DOHH2 (cell line): ENCODE results near the gene CDC42SE2.
"Not testable (repeated sequence)": the region's sequence is repeated elsewhere in the genome, so short reads cannot be mapped to it uniquely, and the experiment has no call there.

Experiments
- H3F3A ChIP-seq: fragments of 200-600 bp; sonication (generic), shearing (Covaris generic); 2 replicates; pipeline ENCODE4 v1.6.0; 2016; ENCODE audit warnings: antibody characterized with exemption, mild to moderate bottlenecking; ENCODE audit not compliant: control insufficient read depth, insufficient read depth
- H3K27ac ChIP-seq: fragments of 200-600 bp; sonication (generic); 2 replicates; pipeline ENCODE4 v1.5.1; 2014; ENCODE audit warnings: low read depth, mild to moderate bottlenecking, low read length, moderate library complexity
- H3K27me3 ChIP-seq: fragments of 200-600 bp; sonication (generic); 2 replicates; pipeline ENCODE4 v1.6.1; 2014; ENCODE audit warnings: mild to moderate bottlenecking, low read length, mixed read lengths; ENCODE audit not compliant: control insufficient read depth
- H3K36me3 ChIP-seq: fragments of 200-600 bp; sonication (generic); 2 replicates; pipeline ENCODE4 v1.6.1; 2014; ENCODE audit warnings: mild to moderate bottlenecking, low read length, moderate library complexity, mixed read lengths; ENCODE audit not compliant: control insufficient read depth
- H3K4me1 ChIP-seq: fragments of 200-600 bp; sonication (generic); 2 replicates; pipeline ENCODE4 v1.6.1; 2014; ENCODE audit warnings: mild to moderate bottlenecking, low read length, mixed read lengths; ENCODE audit not compliant: control insufficient read depth
- H3K4me2 ChIP-seq: fragments of 200-600 bp; sonication (generic); 2 replicates; pipeline ENCODE4 v1.6.0; 2014; ENCODE audit warnings: mild to moderate bottlenecking, low read length, moderate library complexity
- H3K4me3 ChIP-seq: fragments of 200-600 bp; sonication (generic); 2 replicates; pipeline ENCODE4 v1.5.1; 2014; ENCODE audit warnings: mild to moderate bottlenecking, low read length, mixed read lengths
- H3K79me2 ChIP-seq: fragments of 200-600 bp; sonication (generic); 2 replicates; pipeline ENCODE4 v1.6.1; 2014; ENCODE audit warnings: mild to moderate bottlenecking, low read length, mixed read lengths; ENCODE audit not compliant: control insufficient read depth
- H3K9me2 ChIP-seq: fragments of 200-600 bp; sonication (generic); replicated peaks from 2 replicates; pipeline ENCODE4 v1.6.1; 2014; ENCODE audit warnings: mild to moderate bottlenecking, low read length, mixed read lengths; ENCODE audit not compliant: control insufficient read depth
- H3K9me3 ChIP-seq: fragments of 200-600 bp; sonication (generic); 2 replicates; pipeline ENCODE4 v1.6.1; 2014; ENCODE audit warnings: antibody characterized with exemption, low read length, mixed read lengths; ENCODE audit not compliant: control insufficient read depth, insufficient read depth
- H4K20me1 ChIP-seq: fragments of 200-600 bp; sonication (generic); 2 replicates; pipeline ENCODE4 v1.6.0; 2014; ENCODE audit warnings: low read depth, mild to moderate bottlenecking, antibody characterized with exemption, low read length, moderate library complexity; ENCODE audit not compliant: control insufficient read depth, insufficient read depth
- EZH2phosphoT487 ChIP-seq: fragments of 200-600 bp; sonication (generic); IDR thresholded peaks from 2 replicates; pipeline ENCODE4 v1.6.1; 2017; ENCODE audit warnings: borderline replicate concordance, mild to moderate bottlenecking, antibody characterized with exemption, low read length, moderate library complexity, mixed read lengths
- TF ChIP-seq, protein P1 (sequence below): fragments of 200-600 bp; sonication (generic); IDR thresholded peaks from one replicate; pipeline ENCODE4 v1.5.1; 2014; ENCODE audit warnings: antibody characterized with exemption, mild to moderate bottlenecking, low read depth, low read length; ENCODE audit not compliant: poor library complexity, severe bottlenecking

The CDC42SE2 gene

DNA sequence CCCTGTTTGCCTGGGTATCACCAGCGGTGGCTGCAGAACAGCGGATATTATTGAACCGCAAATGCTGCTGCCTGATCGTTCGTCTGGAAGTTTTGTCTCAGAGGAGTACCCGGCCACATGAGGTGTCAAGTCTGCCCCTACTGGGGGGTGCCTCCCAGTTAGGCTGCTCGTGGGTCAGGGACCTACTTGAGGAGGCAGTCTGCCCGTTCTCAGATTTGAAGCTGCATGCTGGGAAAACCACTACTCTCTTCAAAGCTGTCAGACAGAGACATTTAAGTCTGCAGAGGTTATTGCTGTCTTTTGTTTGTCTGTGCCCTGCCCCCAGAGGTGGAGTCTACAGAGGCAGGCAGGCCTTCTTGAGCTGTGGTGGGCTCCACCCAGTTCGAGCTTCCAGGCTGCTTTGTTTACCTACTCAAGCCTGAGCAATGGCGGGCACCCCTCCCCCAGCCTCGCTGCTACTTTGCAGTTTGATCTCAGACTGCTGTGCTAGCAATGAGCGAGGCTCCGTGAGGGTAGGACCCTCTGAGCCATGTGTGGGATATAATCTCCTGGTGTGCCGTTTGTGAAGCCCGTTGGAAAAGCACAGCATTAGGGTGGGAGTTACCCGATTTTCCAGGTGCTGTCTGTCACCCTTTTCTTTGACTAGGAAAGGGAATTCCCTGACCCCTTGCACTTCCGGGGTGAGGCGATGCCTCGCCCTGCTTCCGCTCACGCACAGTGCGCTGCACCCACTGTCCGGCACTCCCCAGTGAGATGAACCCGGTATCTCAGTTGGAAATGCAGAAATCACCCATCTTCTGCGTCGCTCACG lies 73.6 kb downstream of the CDC42SE2 start:
- not testable (repeated sequence) for H3F3A ChIP-seq, H3K9me3 ChIP-seq, H3K36me3 ChIP-seq, H3K9me2 ChIP-seq, H3K4me3 ChIP-seq, H3K4me1 ChIP-seq, H3K4me2 ChIP-seq, H3K27me3 ChIP-seq, H3K27ac ChIP-seq, H4K20me1 ChIP-seq
- peaks cover 40% of the 10 kb centered on the region for H3K79me2 ChIP-seq

DNA sequence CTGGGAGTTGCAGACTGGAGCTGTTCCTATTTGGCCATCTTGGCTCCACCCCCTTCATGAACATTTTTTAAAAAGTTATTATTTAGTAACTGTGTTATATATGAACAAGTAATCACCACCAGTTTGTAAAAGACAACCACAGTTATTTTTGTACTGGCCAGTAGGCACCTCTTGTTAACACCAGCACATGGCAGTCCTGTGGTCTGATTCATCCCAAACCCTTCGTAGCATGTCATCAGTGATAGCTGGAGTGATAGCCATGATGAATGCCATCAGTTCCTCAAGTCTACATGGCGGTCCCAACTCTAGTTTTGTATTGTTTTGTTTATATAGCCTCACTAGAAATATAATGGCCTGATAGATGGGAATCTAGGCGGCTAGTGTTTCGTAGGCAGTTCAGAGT lies 74.2 kb downstream of the CDC42SE2 start:
- Histone ChIP-seq H3K36me3 (peaks cover 7% of the 10 kb centered on the region), H3K27me3 (no peaks in the 10 kb centered on the region), H3K9me2 (no peaks in the 10 kb centered on the region), H3K4me3 (no peak overlapping the region), H3F3A (0 out of 2 replicates have a peak, but pooled peaks cover 2% of the 10 kb centered on the region), H3K9me3 (no peaks in the 10 kb centered on the region), H3K4me1 (no peaks in the 10 kb centered on the region), H3K4me2 (no peak overlapping the region), H3K79me2 (peaks cover 41% of the 10 kb centered on the region), H4K20me1 (no peaks in the 10 kb centered on the region), H3K27ac (no peak overlapping the region)
- TF ChIP-seq, protein P1, sequence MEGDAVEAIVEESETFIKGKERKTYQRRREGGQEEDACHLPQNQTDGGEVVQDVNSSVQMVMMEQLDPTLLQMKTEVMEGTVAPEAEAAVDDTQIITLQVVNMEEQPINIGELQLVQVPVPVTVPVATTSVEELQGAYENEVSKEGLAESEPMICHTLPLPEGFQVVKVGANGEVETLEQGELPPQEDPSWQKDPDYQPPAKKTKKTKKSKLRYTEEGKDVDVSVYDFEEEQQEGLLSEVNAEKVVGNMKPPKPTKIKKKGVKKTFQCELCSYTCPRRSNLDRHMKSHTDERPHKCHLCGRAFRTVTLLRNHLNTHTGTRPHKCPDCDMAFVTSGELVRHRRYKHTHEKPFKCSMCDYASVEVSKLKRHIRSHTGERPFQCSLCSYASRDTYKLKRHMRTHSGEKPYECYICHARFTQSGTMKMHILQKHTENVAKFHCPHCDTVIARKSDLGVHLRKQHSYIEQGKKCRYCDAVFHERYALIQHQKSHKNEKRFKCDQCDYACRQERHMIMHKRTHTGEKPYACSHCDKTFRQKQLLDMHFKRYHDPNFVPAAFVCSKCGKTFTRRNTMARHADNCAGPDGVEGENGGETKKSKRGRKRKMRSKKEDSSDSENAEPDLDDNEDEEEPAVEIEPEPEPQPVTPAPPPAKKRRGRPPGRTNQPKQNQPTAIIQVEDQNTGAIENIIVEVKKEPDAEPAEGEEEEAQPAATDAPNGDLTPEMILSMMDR, result no peak
- no peak for TF ChIP-seq EZH2phosphoT487

DNA sequence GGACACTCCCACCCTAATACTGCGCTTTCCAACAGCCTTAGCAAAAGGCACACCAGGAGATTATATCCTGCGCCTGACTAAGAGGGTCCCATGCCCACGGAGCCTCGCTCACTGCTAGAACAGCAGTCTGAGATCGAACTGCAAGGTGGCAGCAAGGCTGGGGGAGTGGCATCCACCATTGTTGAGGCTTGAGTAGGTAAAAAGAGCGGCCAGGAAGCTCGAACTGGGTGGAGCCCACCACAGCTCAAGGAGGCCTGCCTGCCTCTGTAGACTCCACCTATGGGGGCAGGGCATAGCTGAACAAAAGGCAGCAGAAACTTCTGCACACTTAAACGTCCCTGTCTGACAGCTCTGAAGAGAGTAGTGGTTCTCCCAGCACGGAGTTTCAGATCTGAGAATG lies 80.4 kb downstream of the CDC42SE2 start:
- H3K9me2 ChIP-seq, H3K27me3 ChIP-seq, H3F3A ChIP-seq, H4K20me1 ChIP-seq, H3K4me3 ChIP-seq, H3K4me1 ChIP-seq, H3K27ac ChIP-seq, H3K4me2 ChIP-seq, H3K9me3 ChIP-seq: not testable (repeated sequence)
- Histone ChIP-seq H3K79me2 (peaks cover 20% of the 10 kb centered on the region), H3K36me3 (peaks cover 15% of the 10 kb centered on the region)

DNA sequence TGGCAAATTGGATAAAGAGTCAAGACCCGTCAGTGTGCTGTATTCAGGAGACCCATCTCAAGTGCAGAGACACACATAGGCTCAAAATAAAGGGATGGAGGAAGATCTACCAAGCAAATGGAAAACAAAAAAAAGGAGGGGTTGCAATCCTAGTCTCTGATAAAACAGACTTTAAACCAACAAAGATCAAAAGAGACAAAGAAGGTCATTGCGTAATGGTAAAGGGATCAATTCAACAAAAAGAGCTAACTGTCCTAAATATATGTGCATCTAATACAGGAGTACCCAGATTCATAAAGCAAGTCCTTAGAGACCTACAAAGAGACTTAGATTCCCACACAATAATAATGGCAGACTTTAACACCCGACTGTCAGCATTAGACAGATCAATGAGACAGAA lies 82.4 kb downstream of the CDC42SE2 start:
- not testable (repeated sequence) for H3K4me3 ChIP-seq, H3K4me1 ChIP-seq, H3K79me2 ChIP-seq, H3K9me2 ChIP-seq, H3K4me2 ChIP-seq, H4K20me1 ChIP-seq, H3K27ac ChIP-seq, H3K27me3 ChIP-seq, H3K9me3 ChIP-seq, H3F3A ChIP-seq
- H3K36me3 ChIP-seq, result peaks cover 12% of the 10 kb centered on the region

GRCh38 chr5:131353991-131354390 lies 90.1 kb downstream of the CDC42SE2 start:
- peaks cover 8% of the 10 kb centered on the region for H3K4me1 ChIP-seq
- TF ChIP-seq, protein P1, result no peak
- no peak for TF ChIP-seq EZH2phosphoT487
- no peak overlapping the region for H3K4me3 ChIP-seq
- no peaks in the 10 kb centered on the region for H3K9me2 ChIP-seq
- no peaks in the 10 kb centered on the region for H3K27me3 ChIP-seq
- peaks cover 10% of the 10 kb centered on the region for H3K79me2 ChIP-seq
- no peak overlapping the region for H3K27ac ChIP-seq
- H3F3A ChIP-seq, result 0 out of 2 replicates have a peak, but pooled peaks cover under 1% of the 10 kb centered on the region
- H3K4me2 ChIP-seq, result no peak overlapping the region
- peaks cover 3% of the 10 kb centered on the region; the same call in 1 of the 2 replicates for H4K20me1 ChIP-seq
- H3K9me3 ChIP-seq, result no peaks in the 10 kb centered on the region
- H3K36me3 ChIP-seq, result 0 out of 2 replicates have a peak, but pooled peaks cover 2% of the 10 kb centered on the region
